Natural killer cell treated with Interleukin-12 subunit alpha and Interleukin-12 subunit beta and Interleukin-15 and Interleukin-18, amount 100 ng/mL, for 72 hours (primary cell): Measurements from ENCODE around the gene COL1A2. TPM values are rescaled to one million over a fixed set of nuclear protein-coding genes. Genes with fewer than 3 reads are reported as not detected.

Experiments
- ATAC-seq, 2 donors: fragments of 150-1000 bp; cut with Tn5 transposase in 1 of 2; sonication (Bioruptor Pico), chemical (Tn5 transposase) in 1 of 2; 2 replicates each; pipeline ENCODE4 v1.10.0; 2021
- DNase-seq: peaks from one replicate; pipeline ENCODE4 v3.0.0; 2022; ENCODE audit warnings: low spot score
- H3K27ac Mint-ChIP-seq, 2 donors: 1 replicate in 1 of 2; 2 replicates in 1 of 2; pipeline ENCODE4 v1.8.0; 2022; ENCODE audit warnings: mixed read lengths in 2 of 2, mild to moderate bottlenecking in 1 of 2, moderate library complexity in 1 of 2
- H3K27me3 Mint-ChIP-seq, 2 donors: 1 replicate in 1 of 2; 2 replicates in 1 of 2; pipeline ENCODE4 v1.8.0; 2022; ENCODE audit warnings: mixed read lengths in 2 of 2
- H3K36me3 Mint-ChIP-seq: one replicate; pipeline ENCODE4 v1.8.0; 2022; ENCODE audit warnings: mixed read lengths
- H3K4me1 Mint-ChIP-seq, 2 donors: 1 replicate in 1 of 2; 2 replicates in 1 of 2; pipeline ENCODE4 v1.8.0; 2022; ENCODE audit warnings: low read depth in 2 of 2, mixed read lengths in 2 of 2, mild to moderate bottlenecking in 1 of 2
- H3K4me3 Mint-ChIP-seq: one replicate; pipeline ENCODE4 v1.8.0; 2022; ENCODE audit warnings: mixed read lengths
- H3K9me3 Mint-ChIP-seq: 2 replicates; pipeline ENCODE4 v1.8.0; 2022; ENCODE audit warnings: mixed read lengths
- total RNA-seq, 2 donors: library from RNA; stranded (reverse); gene quantifications; one replicate each; pipeline ENCODE4 v1.2.3, GENCODE V29; 2022

COL1A2 gene
- total RNA-seq, 2 donors from 2014 or later = not detected

- no peak for DNase-seq
- H3K27ac Mint-ChIP-seq = no peak overlapping the region
- H3K9me3 Mint-ChIP-seq = no peaks in the 10 kb centered on the region
- no peak overlapping the region for H3K4me3 Mint-ChIP-seq
- peaks cover 8 to 9% of the 10 kb centered on the region in 2 donors for H3K27me3 Mint-ChIP-seq
- no peaks in the 10 kb centered on the region for H3K4me1 Mint-ChIP-seq
- H3K36me3 Mint-ChIP-seq = no peaks in the 10 kb centered on the region
- ATAC-seq = no peak
Observed at GRCh38 chr7:94422827-94423460, 28.2 kb downstream of the COL1A2 start.

GRCh38 chr7:94423863-94424735, 29.4 kb downstream of the COL1A2 start:
- Mint-ChIP-seq H3K4me3 (no peak overlapping the region), H3K9me3 (no peaks in the 10 kb centered on the region), H3K4me1 (no peaks in the 10 kb centered on the region), H3K27ac (no peak overlapping the region), H3K27me3 (peaks cover 8 to 9% of the 10 kb centered on the region in 2 donors), H3K36me3 (no peaks in the 10 kb centered on the region)
- DNase-seq (no peak), ATAC-seq (no peak)

GRCh38 chr7:94425546-94425945, 30.9 kb downstream of the COL1A2 start:
- no peaks in the 10 kb centered on the region for H3K27me3 Mint-ChIP-seq
- no peak overlapping the region for H3K27ac Mint-ChIP-seq
- no peaks in the 10 kb centered on the region for H3K36me3 Mint-ChIP-seq
- no peaks in the 10 kb centered on the region for H3K4me1 Mint-ChIP-seq
- no peak overlapping the region for H3K4me3 Mint-ChIP-seq
- no peaks in the 10 kb centered on the region for H3K9me3 Mint-ChIP-seq
- DNase-seq (no peak), ATAC-seq (no peak)

- no peak overlapping the region for H3K27ac Mint-ChIP-seq
- no peak overlapping the region for H3K4me3 Mint-ChIP-seq
- H3K4me1 Mint-ChIP-seq = no peaks in the 10 kb centered on the region
- no peaks in the 10 kb centered on the region for H3K27me3 Mint-ChIP-seq
- H3K9me3 Mint-ChIP-seq = no peaks in the 10 kb centered on the region
- ATAC-seq (no peak), DNase-seq (no peak)
- H3K36me3 Mint-ChIP-seq = no peaks in the 10 kb centered on the region
Observed at GRCh38 chr7:94426980-94427875, 32.5 kb downstream of the COL1A2 start.

GRCh38 chr7:94429153-94429552, 34.5 kb downstream of the COL1A2 start:
- DNase-seq (no peak), ATAC-seq (no peak)
- Mint-ChIP-seq H3K27ac (no peak overlapping the region), H3K4me1 (no peaks in the 10 kb centered on the region), H3K27me3 (peaks cover 0 to 2% of the 10 kb centered on the region in 2 donors), H3K36me3 (no peaks in the 10 kb centered on the region), H3K9me3 (no peaks in the 10 kb centered on the region), H3K4me3 (no peak overlapping the region)

- peaks cover 0 to 2% of the 10 kb centered on the region in 2 donors for H3K4me1 Mint-ChIP-seq
- H3K27ac Mint-ChIP-seq = no peak overlapping the region
- H3K36me3 Mint-ChIP-seq = no peaks in the 10 kb centered on the region
Observed at GRCh38 chr7:94431176-94431575, 36.5 kb downstream of the COL1A2 start.

GRCh38 chr7:94431619-94432280, 37.1 kb downstream of the COL1A2 start:
- H3K27ac Mint-ChIP-seq = no peak overlapping the region
- H3K36me3 Mint-ChIP-seq = no peaks in the 10 kb centered on the region
- no peak overlapping the region for H3K4me3 Mint-ChIP-seq
- no peak for DNase-seq
- H3K9me3 Mint-ChIP-seq = no peaks in the 10 kb centered on the region
- no peak for ATAC-seq
- peaks cover 12 to 17% of the 10 kb centered on the region in 2 donors for H3K27me3 Mint-ChIP-seq
- peaks cover 0 to 5% of the 10 kb centered on the region in 2 donors for H3K4me1 Mint-ChIP-seq

More at GRCh38 chr7:94431176-94431575, 36.5 kb downstream of the COL1A2 start:
- Mint-ChIP-seq H3K27me3 (peaks cover 8 to 11% of the 10 kb centered on the region in 2 donors), H3K9me3 (no peaks in the 10 kb centered on the region), H3K4me3 (no peak overlapping the region)
- DNase-seq = no peak
- no peak for ATAC-seq

GRCh38 chr7:94432281-94432670, 37.6 kb downstream of the COL1A2 start:
- Mint-ChIP-seq H3K9me3 (no peaks in the 10 kb centered on the region), H3K27me3 (peaks cover 12 to 18% of the 10 kb centered on the region in 2 donors), H3K4me1 (peaks cover 0 to 5% of the 10 kb centered on the region in 2 donors), H3K27ac (no peak overlapping the region), H3K36me3 (no peaks in the 10 kb centered on the region), H3K4me3 (no peak overlapping the region)
- DNase-seq (no peak), ATAC-seq (no peak)

- Mint-ChIP-seq H3K27me3 (peaks cover 14 to 20% of the 10 kb centered on the region in 2 donors), H3K9me3 (no peaks in the 10 kb centered on the region), H3K4me3 (no peak overlapping the region), H3K4me1 (peaks cover 0 to 5% of the 10 kb centered on the region in 2 donors), H3K27ac (no peak overlapping the region), H3K36me3 (no peaks in the 10 kb centered on the region)
- no peak for DNase-seq
- ATAC-seq = no peak
Observed at GRCh38 chr7:94432817-94433216, 38.1 kb downstream of the COL1A2 start.

GRCh38 chr7:94433224-94433623, 38.5 kb downstream of the COL1A2 start:
- peaks cover 18 to 25% of the 10 kb centered on the region in 2 donors for H3K27me3 Mint-ChIP-seq
- no peak overlapping the region for H3K27ac Mint-ChIP-seq
- no peaks in the 10 kb centered on the region for H3K36me3 Mint-ChIP-seq
- no peak overlapping the region for H3K4me3 Mint-ChIP-seq
- DNase-seq (no peak), ATAC-seq (no peak)
- H3K4me1 Mint-ChIP-seq = peaks cover 0 to 5% of the 10 kb centered on the region in 2 donors
- H3K9me3 Mint-ChIP-seq = no peaks in the 10 kb centered on the region

GRCh38 chr7:94434042-94434441, 39.3 kb downstream of the COL1A2 start:
- no peak for DNase-seq
- H3K4me3 Mint-ChIP-seq = no peak overlapping the region
- ATAC-seq = no peak

GRCh38 chr7:94436018-94436604, 41.4 kb downstream of the COL1A2 start:
- Mint-ChIP-seq H3K27ac (no peak overlapping the region), H3K36me3 (no peaks in the 10 kb centered on the region), H3K4me3 (no peak overlapping the region), H3K4me1 (peaks cover 0 to 5% of the 10 kb centered on the region in 2 donors), H3K27me3 (peaks cover 18 to 28% of the 10 kb centered on the region in 2 donors), H3K9me3 (no peaks in the 10 kb centered on the region)
- DNase-seq (peak; percentile 63), ATAC-seq (peak in 1 of 2 donors; percentile 65)

More at GRCh38 chr7:94434042-94434441, 39.3 kb downstream of the COL1A2 start:
- peaks cover 0 to 5% of the 10 kb centered on the region in 2 donors for H3K4me1 Mint-ChIP-seq
- no peaks in the 10 kb centered on the region for H3K36me3 Mint-ChIP-seq
- H3K9me3 Mint-ChIP-seq = no peaks in the 10 kb centered on the region
- peaks cover 18 to 28% of the 10 kb centered on the region in 2 donors for H3K27me3 Mint-ChIP-seq
- H3K27ac Mint-ChIP-seq = no peak overlapping the region

GRCh38 chr7:94436700-94437099, 42.0 kb downstream of the COL1A2 start:
- Mint-ChIP-seq H3K4me1 (peaks cover 0 to 5% of the 10 kb centered on the region in 2 donors), H3K36me3 (no peaks in the 10 kb centered on the region), H3K9me3 (no peaks in the 10 kb centered on the region), H3K27ac (no peak overlapping the region), H3K27me3 (peaks cover 18 to 34% of the 10 kb centered on the region in 2 donors), H3K4me3 (no peak overlapping the region)
- ATAC-seq = no peak
- DNase-seq = no peak
